Left ventricle myocardium superior (tissue), 1 donor: ENCODE data around the gene GCNT1. TPM values are rescaled to one million over a fixed set of nuclear protein-coding genes. Genes with fewer than 3 reads are reported as not detected.
"Not testable (repeated sequence)": the region's sequence is repeated elsewhere in the genome, so short reads cannot be mapped to it uniquely, and the experiment has no call there.

Experiments used
- ATAC-seq: fragments of 200-7000 bp; cut with Tn5 transposase; one replicate; pipeline ENCODE4 v1.9.1; 2020; ENCODE audit warnings: mild to moderate bottlenecking, moderate library complexity
- DNase-seq: peaks from one replicate; pipeline ENCODE4 v3.0.0-alpha.2; 2020
- intact Hi-C: fragments of 100-400 bp; cut with micrococcal nuclease; formaldehyde crosslinking; loops from one replicate; pipeline ENCODE4 v1.11.0; 2022
- total RNA-seq: library from RNA; stranded (reverse); fragmentation: NEBNext Ultra II Directional; extraction: Animal tissue kit (Norgen Biotek cat#: 25700); gene quantifications from one replicate; pipeline ENCODE4 v1.2.1, GENCODE V29; 2021
- donor health status: DM: no; HTN: yes; CAD: no; lungs with severe emphysema.

GCNT1 gene
- total RNA-seq, 1 donor from 2014 or later, result 3.5 TPM

- intact Hi-C loops, result no loop called here
- no peak for DNase-seq
- no peak for ATAC-seq
Observed at GRCh38 chr9:76525196-76525595, 66.2 kb downstream of the GCNT1 start.

- DNase-seq (no peak), ATAC-seq (no peak)
- intact Hi-C loops, result no loop called here
Observed at GRCh38 chr9:76526026-76526425, 67.0 kb downstream of the GCNT1 start.

GRCh38 chr9:76528056-76528455 lies 69.1 kb downstream of the GCNT1 start:
- DNase-seq, result no peak
- intact Hi-C loops, result no loop called here
- no peak for ATAC-seq

GRCh38 chr9:76528642-76529190 lies 69.7 kb downstream of the GCNT1 start:
- ATAC-seq (no peak), DNase-seq (no peak)
- intact Hi-C loops, result no loop called here

- DNase-seq, result no peak
- intact Hi-C loops, result no loop called here
- ATAC-seq, result no peak
Observed at GRCh38 chr9:76529653-76530052, 70.7 kb downstream of the GCNT1 start.

- peak; percentile 48 for ATAC-seq
- intact Hi-C loops, result no loop called here
- no peak for DNase-seq
Observed at GRCh38 chr9:76530458-76531110, 71.6 kb downstream of the GCNT1 start.

GRCh38 chr9:76531231-76531780 lies 72.3 kb downstream of the GCNT1 start:
- no peak for DNase-seq
- ATAC-seq, result no peak
- intact Hi-C loops, result no loop called here

GRCh38 chr9:76532877-76533276 lies 73.9 kb downstream of the GCNT1 start:
- DNase-seq, ATAC-seq, intact Hi-C loops: not testable (repeated sequence)

- no peak for ATAC-seq
- intact Hi-C loops, result no loop called here
Observed at GRCh38 chr9:76534026-76534425, 75.0 kb downstream of the GCNT1 start.

GRCh38 chr9:76537150-76537646 lies 78.2 kb downstream of the GCNT1 start:
- intact Hi-C loops, result no loop called here
- DNase-seq (peak; percentile 54), ATAC-seq (peak; percentile 73)

More at GRCh38 chr9:76534026-76534425, 75.0 kb downstream of the GCNT1 start:
- DNase-seq, result no peak

- ATAC-seq (no peak), DNase-seq (no peak)
- intact Hi-C loops, result no loop called here
Observed at GRCh38 chr9:76539180-76539579, 80.2 kb downstream of the GCNT1 start.

- DNase-seq, result no peak
- ATAC-seq, result no peak
- intact Hi-C loops, result no loop called here
Observed at GRCh38 chr9:76542360-76542759, 83.4 kb downstream of the GCNT1 start.

- DNase-seq (no peak), ATAC-seq (no peak)
- intact Hi-C loops, result no loop called here
Observed at GRCh38 chr9:76545191-76545590, 86.2 kb downstream of the GCNT1 start.

- intact Hi-C loops, result no loop called here
- DNase-seq (no peak), ATAC-seq (no peak)
Observed at GRCh38 chr9:76552181-76552580, 93.2 kb downstream of the GCNT1 start.

- intact Hi-C loops, result no loop called here
- DNase-seq (no peak), ATAC-seq (no peak)
Observed at GRCh38 chr9:76552751-76553455, 93.9 kb downstream of the GCNT1 start.

- DNase-seq (no peak), ATAC-seq (no peak)
- intact Hi-C loops, result no loop called here
Observed at GRCh38 chr9:76553680-76554079, 94.7 kb downstream of the GCNT1 start.
